HepG2 (cell line): ENCODE results near the gene INAFM1. TPM values are rescaled to one million over a fixed set of nuclear protein-coding genes. Genes with fewer than 3 reads are reported as not detected.

Experiments
- GABPB1 ChIP-seq: IDR thresholded peaks from 2 replicates; pipeline ENCODE4 v1.6.1; 2016; ENCODE audit warnings: mild to moderate bottlenecking, missing genetic modification reagents, moderate library complexity, missing compliant biosample characterization
- GLMP ChIP-seq: sonication (generic); formaldehyde crosslinking; IDR thresholded peaks from 2 replicates; pipeline ENCODE4 v1.9.0; 2021; ENCODE audit warnings: missing genetic modification reagents, mild to moderate bottlenecking, borderline replicate concordance
- HNRNPK ChIP-seq: fragments of 200-400 bp; formaldehyde crosslinking; IDR thresholded peaks from 2 replicates; pipeline ENCODE4 v1.6.1; 2018; ENCODE audit warnings: low read length, low read depth, moderate library complexity, mild to moderate bottlenecking; ENCODE audit not compliant: poor library complexity, severe bottlenecking
- IKZF4 ChIP-seq: sonication (generic); formaldehyde crosslinking; IDR thresholded peaks from 2 replicates; pipeline ENCODE4 v1.5.1; 2020; ENCODE audit warnings: borderline replicate concordance, mild to moderate bottlenecking, low read depth, missing genetic modification reagents; ENCODE audit errors: not compliant biosample characterization
- NCOA1 ChIP-seq: sonication (generic); formaldehyde crosslinking; IDR thresholded peaks from 2 replicates; pipeline ENCODE4 v1.9.0; 2021; ENCODE audit warnings: missing genetic modification reagents
- NFE2L2 ChIP-seq: fragments of 150-350 bp; IDR thresholded peaks from 2 replicates; pipeline ENCODE4 v1.6.1; 2014; ENCODE audit warnings: low read length
- POLR2AphosphoS5 ChIP-seq: IDR thresholded peaks from 2 replicates; pipeline ENCODE4 v1.6.1; 2012; ENCODE audit warnings: low read depth, low read length
- POLR2G ChIP-seq: fragments of 200-400 bp; formaldehyde crosslinking; IDR thresholded peaks from 2 replicates; pipeline ENCODE4 v1.6.1; 2018; ENCODE audit warnings: mild to moderate bottlenecking, low read depth, low read length, moderate library complexity
- RBFOX2 ChIP-seq: fragments of 200-400 bp; formaldehyde crosslinking; IDR thresholded peaks from 2 replicates; pipeline ENCODE4 v1.6.1; 2017; ENCODE audit warnings: low read depth, mild to moderate bottlenecking, low read length
- RORA ChIP-seq: sonication (generic); formaldehyde crosslinking; IDR thresholded peaks from 2 replicates; pipeline ENCODE4 v1.5.0; 2020; ENCODE audit warnings: mild to moderate bottlenecking, missing genetic modification reagents, moderate library complexity
- SMYD3 ChIP-seq: sonication (generic); formaldehyde crosslinking; IDR thresholded peaks from 2 replicates; pipeline ENCODE4 v1.8.1; 2023; ENCODE audit warnings: mild to moderate bottlenecking, missing genetic modification reagents
- SOX6 ChIP-seq, 2 experiments: fragments of 450-650 bp in 1 of 2; sonication (generic) in 1 of 2; formaldehyde crosslinking in 1 of 2; IDR thresholded peaks; 2 replicates each; pipeline versions ENCODE4 v1.4.0 to v1.6.1; 2017 to 2020; ENCODE audit warnings: antibody characterized with exemption in 1 of 2, mild to moderate bottlenecking in 1 of 2, missing genetic modification reagents in 1 of 2
- UBTF ChIP-seq: sonication (generic); formaldehyde crosslinking; IDR thresholded peaks from 2 replicates; pipeline ENCODE4 v1.4.0; 2020; ENCODE audit warnings: mild to moderate bottlenecking, missing genetic modification reagents
- ZBTB26 ChIP-seq: IDR thresholded peaks from 2 replicates; pipeline ENCODE4 v1.6.1; 2016; ENCODE audit warnings: missing compliant biosample characterization, missing genetic modification reagents, borderline replicate concordance
- ZNF235 ChIP-seq: sonication (generic); formaldehyde crosslinking; IDR thresholded peaks from 2 replicates; pipeline ENCODE4 v1.8.1; 2023; ENCODE audit warnings: mild to moderate bottlenecking, missing genetic modification reagents, borderline replicate concordance
- ZNF24 ChIP-seq: fragments of 450-650 bp; IDR thresholded peaks from 2 replicates; pipeline ENCODE4 v1.6.1; 2017; ENCODE audit warnings: antibody characterized with exemption, mild to moderate bottlenecking
- ZNF3 ChIP-seq: IDR thresholded peaks from 2 replicates; pipeline ENCODE4 v1.7.0; 2017; ENCODE audit warnings: inconsistent platforms
- ZNF446 ChIP-seq: sonication (generic); formaldehyde crosslinking; IDR thresholded peaks from 2 replicates; pipeline ENCODE4 v1.5.0; 2020; ENCODE audit warnings: mild to moderate bottlenecking, missing genetic modification reagents
- ZNF550 ChIP-seq: sonication (generic); formaldehyde crosslinking; IDR thresholded peaks from 2 replicates; pipeline ENCODE4 v1.4.0; 2020; ENCODE audit warnings: mild to moderate bottlenecking, missing genetic modification reagents, borderline replicate concordance
- ZNF552 ChIP-seq: sonication (generic); formaldehyde crosslinking; IDR thresholded peaks from 2 replicates; pipeline ENCODE4 v1.9.0; 2022; ENCODE audit warnings: missing genetic modification reagents, mild to moderate bottlenecking, borderline replicate concordance
- ZNF580 ChIP-seq: IDR thresholded peaks from 2 replicates; pipeline ENCODE4 v1.6.1; 2016; ENCODE audit warnings: low read depth, borderline replicate concordance
- ZNF598 ChIP-seq: sonication (generic); formaldehyde crosslinking; IDR thresholded peaks from 2 replicates; pipeline ENCODE4 v1.5.1; 2020; ENCODE audit warnings: mild to moderate bottlenecking, missing genetic modification reagents, borderline replicate concordance
- ZNF670 ChIP-seq: sonication (generic); formaldehyde crosslinking; IDR thresholded peaks from 2 replicates; pipeline ENCODE4 v1.8.0; 2022; ENCODE audit warnings: mild to moderate bottlenecking, missing genetic modification reagents, borderline replicate concordance
- ZNF672 ChIP-seq: sonication (generic); formaldehyde crosslinking; IDR thresholded peaks from 2 replicates; pipeline ENCODE4 v1.8.1; 2022; ENCODE audit warnings: missing genetic modification reagents
- ZNF747 ChIP-seq: sonication (generic); formaldehyde crosslinking; IDR thresholded peaks from 2 replicates; pipeline ENCODE4 v1.8.1; 2023; ENCODE audit warnings: missing genetic modification reagents, mild to moderate bottlenecking, borderline replicate concordance
- ZNF879 ChIP-seq: sonication (generic); formaldehyde crosslinking; IDR thresholded peaks from 2 replicates; pipeline ENCODE4 v1.8.1; 2023; ENCODE audit warnings: missing genetic modification reagents
- polyA plus RNA-seq, 8 experiments: library from polyadenylated mRNA; depleted of rRNA in 3 of 8; stranded (reverse) in 7 of 8; unstranded in 1 of 8; fragments of >200 nt; fragmentation: Illumina TruSeq in 4 of 8; extraction: Trizol in 4 of 8; gene quantifications; 2 replicates each; pipeline versions ENCODE4 v1.2.1 to v1.2.3, GENCODE V29; 2011 to 2016; ENCODE audit warnings: low read depth in 4 of 8, missing spikeins in 1 of 8, mixed read lengths in 1 of 8; ENCODE audit not compliant: insufficient read depth in 1 of 8
- total RNA-seq, 5 experiments: library from RNA; depleted of rRNA; stranded (reverse); fragments of >200 nt; fragmentation: Illumina TruSeq; extraction: Trizol; gene quantifications; 2 replicates each; pipeline ENCODE4 v1.2.3, GENCODE V29; 2016; ENCODE audit warnings: low read depth in 1 of 5

The INAFM1 gene
- total and polyA plus RNA-seq, 2 of the 13 experiments (the other 11 are each of a cell fraction or from before 2014, with no cell fraction given), result 0.88 to 1.9 TPM

GRCh38 chr19:47230921-47231214, 43.8 kb upstream of the INAFM1 start, which contains the start of gene BBC3 (continued):
- TF ChIP-seq UBTF, result peak; percentile 41; the same call in 1 of the 2 replicates
- TF ChIP-seq SOX6 (IDR thresholded peaks at IDR 0.05), result no peak
- no peak for TF ChIP-seq SOX6 (CRISPR knock-in tag; IDR thresholded peaks at IDR 0.05)
- TF ChIP-seq RBFOX2, result peak; percentile 86; the same call in 1 of the 2 replicates
- no peak for TF ChIP-seq POLR2AphosphoS5
- no peak for TF ChIP-seq ZNF3
- 0 out of 2 replicates have a peak, but pooled peaks have one; percentile 3 for TF ChIP-seq NCOA1
- 0 out of 2 replicates have a peak, but pooled peaks have one; percentile 30 for TF ChIP-seq ZNF235 (CRISPR knock-in tag)
- TF ChIP-seq ZNF747 (CRISPR knock-in tag), result 0 out of 2 replicates have a peak, but pooled peaks have one; percentile 15
- TF ChIP-seq ZNF672 (CRISPR knock-in tag), result no peak
- TF ChIP-seq ZBTB26, result no peak
- TF ChIP-seq ZNF580, result no peak
- no peak for TF ChIP-seq HNRNPK
- 0 out of 2 replicates have a peak, but pooled peaks have one; percentile 5 for TF ChIP-seq POLR2G
- TF ChIP-seq ZNF550 (CRISPR knock-in tag), result no peak
- no peak for TF ChIP-seq SMYD3 (CRISPR knock-in tag)
- peak; percentile 14; the same call in 1 of the 2 replicates for TF ChIP-seq ZNF446
- TF ChIP-seq ZNF552 (CRISPR knock-in tag), result no peak
- TF ChIP-seq RORA (CRISPR knock-in tag), result no peak
- no peak for TF ChIP-seq ZNF670 (CRISPR knock-in tag)
- no peak; the same call in 1 of the 2 replicates for TF ChIP-seq GLMP
- TF ChIP-seq NFE2L2, result no peak
- no peak for TF ChIP-seq ZNF598 (CRISPR knock-in tag)
- TF ChIP-seq GABPB1 (CRISPR knock-in tag), result 0 out of 2 replicates have a peak, but pooled peaks have one; percentile 9
- 0 out of 2 replicates have a peak, but pooled peaks have one; percentile 7 for TF ChIP-seq ZNF879 (CRISPR knock-in tag)
- TF ChIP-seq ZNF24, result no peak
- TF ChIP-seq IKZF4 (CRISPR knock-in tag), result peak; percentile 25
